GM13977 (cell line): ENCODE data around the gene MSI2.

ENCODE experiments used
- DNase-seq: peaks from one replicate; pipeline ENCODE4 v3.0.0; 2012; ENCODE audit warnings: low spot score
- in situ Hi-C: fragments of 300-500 bp; cut with MboI; formaldehyde crosslinking; loops from one replicate; pipeline ENCODE4 v1.12.0; 2022; ENCODE audit warnings: low sequenced_read_pairs, low pct_unique_long_range_greater_than_20kb, mixed read lengths, inconsistent platforms; ENCODE audit not compliant: unreplicated experiment
- TF ChIP-seq, protein P1 (sequence below): IDR thresholded peaks from 2 replicates; pipeline ENCODE4 v1.5.1; 2012; ENCODE audit warnings: mild to moderate bottlenecking, control low read depth; ENCODE audit not compliant: insufficient read depth; ENCODE audit errors: extremely low read depth, missing control alignments

The MSI2 gene

DNA sequence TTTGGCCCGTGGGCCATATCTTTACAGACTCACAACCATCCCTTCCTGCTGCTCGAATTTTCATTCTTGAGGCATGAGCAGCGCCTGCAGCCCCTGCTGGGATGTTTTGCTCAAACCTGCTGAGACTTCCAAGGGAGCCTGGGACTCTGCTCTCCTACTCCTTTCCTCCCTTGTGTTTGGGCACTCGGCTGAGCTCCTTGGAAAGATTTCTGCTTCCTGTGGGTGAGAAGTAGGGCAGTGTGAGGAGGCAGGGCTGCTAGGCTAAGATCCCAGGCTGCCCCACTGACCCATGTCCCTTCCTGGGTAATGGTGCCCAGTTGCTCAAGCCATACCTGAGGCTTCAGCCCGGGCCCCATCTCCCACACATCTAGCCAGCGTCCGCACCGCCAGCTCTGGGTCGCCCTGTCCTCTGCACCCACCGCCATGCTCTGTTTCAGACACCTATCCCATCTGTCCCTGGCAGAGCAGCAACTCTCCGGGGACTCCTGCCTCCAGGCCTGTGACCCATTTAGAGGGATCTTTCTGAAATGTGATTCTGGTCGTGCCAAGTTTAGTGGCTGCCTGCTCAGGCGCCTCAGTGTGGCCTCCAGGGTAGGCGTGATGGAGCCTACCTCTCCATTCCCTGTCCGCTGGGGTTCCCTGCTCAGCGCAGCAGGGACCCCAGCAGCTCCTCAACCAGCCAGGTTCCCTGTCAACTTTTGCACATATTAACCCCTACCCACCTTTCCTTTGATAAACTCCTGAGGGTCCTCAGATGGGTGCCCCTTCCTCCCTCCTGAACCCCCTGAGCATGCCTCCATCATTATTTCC, 298.7 kb downstream of the MSI2 start:
- in situ Hi-C loops: no loop called here
- TF ChIP-seq, protein P1, sequence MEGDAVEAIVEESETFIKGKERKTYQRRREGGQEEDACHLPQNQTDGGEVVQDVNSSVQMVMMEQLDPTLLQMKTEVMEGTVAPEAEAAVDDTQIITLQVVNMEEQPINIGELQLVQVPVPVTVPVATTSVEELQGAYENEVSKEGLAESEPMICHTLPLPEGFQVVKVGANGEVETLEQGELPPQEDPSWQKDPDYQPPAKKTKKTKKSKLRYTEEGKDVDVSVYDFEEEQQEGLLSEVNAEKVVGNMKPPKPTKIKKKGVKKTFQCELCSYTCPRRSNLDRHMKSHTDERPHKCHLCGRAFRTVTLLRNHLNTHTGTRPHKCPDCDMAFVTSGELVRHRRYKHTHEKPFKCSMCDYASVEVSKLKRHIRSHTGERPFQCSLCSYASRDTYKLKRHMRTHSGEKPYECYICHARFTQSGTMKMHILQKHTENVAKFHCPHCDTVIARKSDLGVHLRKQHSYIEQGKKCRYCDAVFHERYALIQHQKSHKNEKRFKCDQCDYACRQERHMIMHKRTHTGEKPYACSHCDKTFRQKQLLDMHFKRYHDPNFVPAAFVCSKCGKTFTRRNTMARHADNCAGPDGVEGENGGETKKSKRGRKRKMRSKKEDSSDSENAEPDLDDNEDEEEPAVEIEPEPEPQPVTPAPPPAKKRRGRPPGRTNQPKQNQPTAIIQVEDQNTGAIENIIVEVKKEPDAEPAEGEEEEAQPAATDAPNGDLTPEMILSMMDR: no peak
- DNase-seq: no peak

DNA sequence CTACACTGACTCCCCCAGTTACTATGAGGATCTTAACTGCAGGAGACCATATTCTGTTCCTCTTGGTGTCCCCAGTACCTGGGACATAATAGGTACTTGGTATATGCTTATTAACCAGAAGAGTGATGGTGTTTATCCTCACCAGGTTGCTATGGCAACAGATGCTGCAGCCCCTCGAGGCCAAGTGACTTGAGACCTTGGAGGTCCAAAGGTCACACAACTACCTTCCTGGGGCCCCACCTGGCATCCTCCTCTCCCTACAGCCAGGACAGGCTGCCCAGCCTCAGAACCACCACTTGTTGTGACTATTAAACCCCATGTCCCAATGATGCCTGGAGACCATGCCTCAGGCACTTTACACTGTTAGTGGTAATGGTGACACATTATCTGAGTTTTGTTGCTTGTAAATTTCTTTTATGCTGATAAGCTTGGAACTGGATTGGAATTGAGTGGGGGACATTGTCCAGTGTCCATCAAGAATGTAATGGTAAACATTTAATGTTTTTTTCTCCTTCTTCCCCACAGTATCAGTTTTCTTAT, 299.4 kb downstream of the MSI2 start:
- in situ Hi-C loops: no loop called here
- DNase-seq: no peak
- TF ChIP-seq, protein P1: no peak

DNA sequence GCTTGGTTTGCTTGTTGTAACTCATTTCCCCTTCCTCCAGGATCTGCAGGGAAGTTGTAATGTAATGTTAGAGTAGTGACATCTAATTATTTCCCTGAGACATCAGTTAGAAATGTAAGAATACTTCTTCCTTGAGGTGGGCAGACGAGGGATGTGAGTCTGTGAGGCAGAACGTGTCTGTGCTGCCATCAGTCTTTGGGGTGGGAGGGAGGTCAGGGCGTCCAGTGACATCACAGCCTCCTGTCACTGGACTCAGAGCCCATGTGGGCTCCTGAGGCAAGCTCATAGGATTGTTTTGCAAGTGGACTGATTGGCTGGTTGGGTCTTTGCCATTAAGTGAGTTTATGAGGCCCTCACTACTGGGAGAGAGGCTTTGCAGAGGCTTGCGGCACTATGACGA, 300.0 kb downstream of the MSI2 start:
- TF ChIP-seq, protein P1: no peak
- in situ Hi-C loops: no loop called here
- no peak for DNase-seq

DNA sequence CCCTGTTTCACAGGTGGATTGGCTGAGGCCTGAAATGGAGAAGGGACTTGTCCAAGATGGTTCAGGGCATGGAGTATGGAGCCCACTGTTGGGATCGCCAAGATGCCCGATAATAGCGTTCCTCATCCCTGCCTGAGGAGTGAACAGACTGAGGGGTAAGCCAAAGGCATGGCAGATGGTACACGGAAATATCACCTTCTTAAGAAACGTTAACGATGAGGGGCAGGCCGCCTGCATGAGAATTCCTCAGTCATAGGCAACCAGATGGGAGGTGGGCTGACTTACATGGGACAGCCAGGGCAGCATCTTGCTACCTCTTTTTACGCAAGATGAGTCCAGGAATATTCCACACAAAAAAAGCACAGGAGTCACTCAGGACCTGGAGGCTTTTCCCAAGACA, 300.7 kb downstream of the MSI2 start:
- in situ Hi-C loops: no loop called here
- DNase-seq: no peak

DNA sequence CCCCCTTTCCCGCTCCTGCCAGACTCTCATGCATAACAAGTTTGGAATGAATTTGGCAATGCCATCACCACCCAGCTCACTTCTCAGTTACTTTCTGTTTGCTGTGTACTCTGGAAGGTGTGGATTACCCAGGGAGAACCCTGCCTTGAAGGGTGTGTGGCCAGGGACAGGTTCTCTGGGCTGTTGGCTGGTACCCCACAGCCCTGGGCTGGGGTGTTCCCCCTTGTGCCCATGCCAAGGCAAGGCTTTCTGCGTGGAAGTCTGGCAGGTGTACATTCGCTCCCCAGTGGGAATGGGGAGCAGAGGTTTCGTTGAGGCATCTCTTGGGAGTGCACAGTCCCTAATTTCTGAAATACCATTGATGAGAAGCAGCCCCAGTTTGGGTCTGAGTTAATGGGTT, 301.1 kb downstream of the MSI2 start:
- no peak for DNase-seq
- TF ChIP-seq, protein P1: no peak
- in situ Hi-C loops: no loop called here

More for the DNA sequence above, 300.7 kb downstream of the MSI2 start:
- TF ChIP-seq, protein P1: no peak

DNA sequence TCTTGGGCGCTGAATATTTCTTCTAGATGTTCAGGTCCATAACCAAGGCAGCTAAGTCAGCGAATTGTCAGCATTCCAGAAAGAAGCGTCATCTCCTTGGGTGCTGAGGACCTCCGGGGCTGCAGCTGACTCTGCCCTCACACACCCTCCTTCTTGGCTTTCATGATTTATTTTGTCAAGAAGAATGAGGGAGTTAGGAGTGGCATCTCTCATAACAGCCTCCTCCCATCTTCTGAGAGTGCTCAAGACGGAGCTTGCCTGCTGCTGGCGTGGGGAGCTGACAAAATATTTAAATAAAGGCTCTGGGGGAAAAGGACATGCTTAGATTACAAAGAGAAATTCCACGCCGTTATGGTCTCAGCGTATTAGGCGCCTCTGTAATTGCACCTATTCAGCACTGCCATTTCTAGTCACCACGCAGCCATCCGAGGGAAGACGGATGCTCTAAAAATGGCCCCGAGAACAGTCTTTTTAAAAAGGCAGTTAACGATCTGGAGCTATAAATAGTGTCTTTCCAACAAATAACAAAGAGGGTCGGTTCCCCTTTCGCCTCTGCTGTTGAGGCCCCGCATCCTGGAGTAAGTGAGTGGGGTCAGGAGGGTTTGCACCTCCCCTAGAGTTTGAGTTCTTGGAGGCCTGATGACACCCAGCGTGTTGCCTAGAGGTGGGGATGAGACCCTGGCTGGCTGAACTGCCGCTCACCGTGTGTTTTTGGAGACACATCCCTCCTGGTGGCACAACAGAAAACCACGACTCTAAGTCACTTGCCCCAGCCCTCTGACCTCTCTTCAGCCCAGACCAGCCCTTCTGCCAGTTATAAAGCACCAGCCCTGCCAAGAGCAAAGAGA, 301.7 kb downstream of the MSI2 start:
- no peak for DNase-seq
- in situ Hi-C loops: no loop called here
- TF ChIP-seq, protein P1: no peak
